CD4-positive, alpha-beta T cell treated with Interleukin-12 subunit alpha and Interleukin-12 subunit beta, for 1 hour (primary cell): Measurements from ENCODE around the gene SORCS2.

ENCODE experiments used
- DNase-seq: peaks from one replicate; pipeline ENCODE4 v3.0.0-alpha.2; 2020

SORCS2 gene

DNA sequence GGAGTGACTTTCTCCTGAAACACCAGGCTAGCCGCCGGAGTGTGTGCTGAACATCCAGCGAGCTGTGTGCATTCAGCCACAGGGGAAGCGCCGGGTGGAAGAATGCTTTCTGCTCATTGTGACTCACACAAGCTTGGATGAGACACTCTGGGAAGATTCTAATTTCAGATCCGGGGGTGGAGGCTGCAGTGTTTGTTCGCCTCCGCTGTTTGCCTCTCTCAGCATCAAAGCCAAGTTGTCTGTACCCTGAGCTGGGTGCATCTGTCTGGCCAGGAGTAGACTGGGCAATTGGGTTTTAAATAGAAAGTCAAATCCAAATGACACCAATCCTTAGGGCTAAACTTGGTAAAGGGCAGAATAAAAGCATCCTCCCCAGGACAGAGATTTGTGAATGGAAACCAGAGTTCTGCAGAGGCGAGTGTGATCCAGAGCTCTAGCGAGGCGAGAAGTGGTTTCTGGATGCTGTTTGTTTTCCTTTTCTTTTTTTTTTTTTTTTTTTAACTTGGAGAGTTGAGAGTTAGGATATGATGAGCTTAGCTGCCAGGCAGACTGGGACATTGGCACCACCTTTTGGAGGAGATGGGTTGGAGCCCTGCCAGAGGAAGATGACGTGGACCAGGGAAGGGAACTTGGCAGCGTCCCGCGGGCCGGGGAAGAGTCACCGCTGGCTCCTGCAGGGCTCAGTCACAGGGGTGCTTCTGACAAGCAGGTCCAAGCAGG is 438.4 kb downstream of the SORCS2 start:
- no peak for DNase-seq

DNA sequence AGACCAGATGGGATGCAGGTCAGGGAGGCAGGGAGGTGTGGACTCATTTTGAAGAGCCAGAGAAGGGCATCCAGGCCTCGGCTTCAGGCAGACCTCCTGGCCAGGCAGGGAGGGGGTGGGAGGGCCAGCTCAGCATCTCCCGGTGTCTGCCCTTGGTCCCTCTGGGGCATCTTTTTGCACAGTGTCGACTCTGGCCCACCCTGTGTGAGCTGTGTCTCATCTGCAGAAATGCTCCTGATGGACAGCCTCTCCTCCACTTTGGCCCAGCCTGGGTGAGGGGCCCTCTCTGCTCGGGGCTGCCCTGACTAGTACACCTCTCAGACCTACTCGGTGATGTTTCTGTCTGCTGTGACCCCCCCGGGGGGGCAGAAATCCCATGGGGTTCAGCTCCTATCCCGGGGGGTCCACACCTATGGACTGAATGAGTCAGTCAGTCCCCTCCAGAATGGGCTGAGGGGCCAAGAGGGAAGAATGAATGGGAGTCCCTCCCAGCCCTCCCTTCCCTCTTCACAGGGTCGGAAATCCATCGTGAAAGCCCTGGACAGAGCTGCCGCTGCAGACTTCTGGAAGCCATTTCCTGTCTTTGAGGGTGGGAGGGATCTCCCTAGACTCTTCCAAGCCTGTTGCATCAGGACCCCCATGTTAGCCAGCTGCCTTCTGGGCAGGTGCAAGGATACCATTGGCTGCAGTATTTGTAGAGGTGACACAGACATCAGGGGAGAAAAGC is 439.1 kb downstream of the SORCS2 start:
- DNase-seq, result no peak

DNA sequence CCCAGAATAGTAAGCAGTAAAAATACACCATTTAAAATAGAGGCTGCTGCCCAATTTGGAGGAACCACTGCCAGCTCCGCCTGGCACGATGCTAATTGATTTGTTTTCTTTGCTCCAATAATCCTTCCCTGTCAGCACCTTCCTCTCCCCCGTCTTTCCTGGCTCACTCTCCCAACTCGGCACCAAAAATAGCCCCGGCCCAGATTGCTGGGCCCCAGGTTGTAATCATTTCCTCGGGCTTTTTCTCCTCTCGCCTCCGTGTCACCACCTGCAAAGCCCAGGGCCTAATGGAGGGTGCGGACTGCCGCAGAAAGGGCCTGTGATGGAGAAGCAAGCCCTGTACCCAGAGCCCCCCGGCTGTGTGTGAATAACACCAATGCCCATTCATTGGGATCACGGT is 440.0 kb downstream of the SORCS2 start:
- DNase-seq, result no peak

DNA sequence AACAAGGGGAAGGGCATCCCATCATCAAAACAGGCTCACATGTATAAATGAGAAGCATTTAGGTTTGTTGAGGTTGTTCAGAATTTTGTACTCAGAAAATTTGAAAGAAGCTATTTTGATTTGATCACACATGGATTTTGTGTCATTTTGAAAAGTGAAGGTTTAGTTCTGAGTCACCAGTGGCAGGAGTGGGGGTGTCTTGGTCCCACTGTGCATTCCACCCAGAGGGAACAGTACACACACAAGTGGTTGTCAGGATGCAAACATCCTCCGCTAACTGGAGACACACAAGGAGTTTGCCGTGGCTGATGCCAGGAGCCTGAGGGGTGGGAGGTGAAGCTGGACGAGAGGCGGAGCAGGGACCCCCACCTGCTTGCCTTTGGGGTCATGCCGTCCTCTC is 440.6 kb downstream of the SORCS2 start:
- DNase-seq, result no peak

DNA sequence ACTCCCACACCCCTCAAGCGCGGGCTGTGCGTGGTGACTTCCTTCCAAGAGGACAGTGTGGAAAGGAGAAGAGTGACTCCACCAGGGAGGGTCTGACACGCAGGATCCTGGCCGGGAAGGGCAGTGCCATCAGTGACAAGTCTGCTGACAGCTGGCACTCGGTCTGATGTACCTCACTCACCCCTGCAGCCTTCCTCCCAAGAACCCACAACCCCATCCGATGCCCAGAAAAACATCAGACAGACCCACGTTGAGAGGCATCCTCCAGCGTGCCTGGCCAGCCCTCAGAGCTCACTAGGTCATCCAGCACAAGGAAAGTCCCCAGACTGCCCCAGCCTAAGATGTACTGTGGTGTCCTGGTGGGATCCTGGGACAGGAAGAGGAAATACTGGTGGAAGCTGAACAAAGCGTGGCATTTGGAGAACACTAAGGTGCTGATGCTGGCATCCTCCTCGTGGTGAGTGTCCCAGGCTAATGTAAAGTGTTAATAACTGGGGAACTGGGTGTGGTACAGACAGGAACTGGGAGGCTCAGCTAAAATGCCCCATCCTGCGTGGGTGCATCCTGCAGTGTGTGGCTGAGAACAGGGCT is 442.4 kb downstream of the SORCS2 start:
- no peak for DNase-seq

DNA sequence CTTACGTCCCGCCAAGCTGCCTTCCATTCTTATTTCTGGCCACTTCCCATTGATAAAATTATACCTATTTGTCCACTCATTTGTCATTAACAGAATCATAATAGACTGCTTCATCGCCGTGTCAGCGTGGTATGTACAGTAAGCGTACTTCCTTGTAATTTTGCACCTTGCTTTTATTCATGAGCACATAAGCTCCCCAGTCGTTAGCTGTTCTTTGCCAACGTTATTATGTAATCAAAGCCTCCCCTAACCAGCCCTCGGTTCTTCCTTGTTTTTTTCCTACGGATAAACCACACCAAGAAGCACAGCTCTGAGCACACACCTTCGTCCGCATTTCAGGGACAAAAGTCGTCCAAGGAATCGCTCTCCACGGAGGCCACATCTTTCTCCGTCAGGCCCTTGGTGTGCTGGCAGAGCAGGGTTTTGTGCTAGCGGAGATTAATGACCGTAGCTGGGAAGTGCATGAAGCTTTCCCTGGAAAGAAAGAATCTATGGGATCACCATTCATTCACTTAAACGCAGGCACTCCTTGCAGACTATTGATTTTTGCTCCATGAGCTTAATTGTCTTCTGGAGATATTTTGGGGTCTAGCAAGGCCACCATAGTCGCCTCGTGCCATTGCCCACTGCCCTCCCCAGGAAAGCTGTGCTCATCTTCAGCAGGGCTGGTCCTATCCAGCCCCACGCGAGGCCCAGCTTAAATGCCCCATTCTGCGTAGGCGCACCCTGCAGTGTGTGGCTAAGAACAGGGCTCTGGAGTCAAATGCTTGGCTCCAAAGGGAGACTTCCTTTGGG is 443.3 kb downstream of the SORCS2 start:
- no peak for DNase-seq

DNA sequence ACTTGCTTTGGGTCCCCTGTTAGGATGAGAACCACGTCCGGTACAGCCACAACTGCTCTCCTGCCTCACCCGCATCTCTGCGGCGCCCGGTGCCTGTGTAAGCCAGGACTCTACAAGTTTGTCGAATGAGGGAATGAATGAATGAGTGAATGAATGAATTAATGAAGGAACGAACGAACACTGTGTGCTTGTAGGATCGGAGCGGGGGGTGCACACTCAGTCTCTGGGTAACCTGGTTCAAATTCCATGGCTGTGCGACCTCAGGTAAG is 443.8 kb downstream of the SORCS2 start:
- DNase-seq, result no peak

DNA sequence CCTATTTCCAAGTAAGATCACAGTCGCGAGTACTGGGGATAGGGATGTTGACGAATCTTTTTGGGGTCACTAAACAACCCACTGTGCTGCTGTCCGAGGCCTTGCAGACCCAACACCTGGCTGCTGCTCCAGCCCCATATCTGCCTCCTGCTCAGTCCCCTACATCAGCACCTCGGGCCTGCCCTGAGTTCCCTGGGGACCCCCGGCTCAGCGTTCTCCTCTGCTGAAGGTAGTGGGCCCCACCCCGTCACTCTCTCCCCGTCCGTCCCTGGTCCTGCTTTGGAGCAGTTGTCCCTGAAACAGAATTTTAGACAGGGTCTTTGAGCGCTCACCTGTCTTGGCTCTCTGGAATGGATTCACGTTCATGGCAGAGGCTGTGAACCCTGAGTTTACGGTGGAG is 444.8 kb downstream of the SORCS2 start:
- DNase-seq, result no peak

DNA sequence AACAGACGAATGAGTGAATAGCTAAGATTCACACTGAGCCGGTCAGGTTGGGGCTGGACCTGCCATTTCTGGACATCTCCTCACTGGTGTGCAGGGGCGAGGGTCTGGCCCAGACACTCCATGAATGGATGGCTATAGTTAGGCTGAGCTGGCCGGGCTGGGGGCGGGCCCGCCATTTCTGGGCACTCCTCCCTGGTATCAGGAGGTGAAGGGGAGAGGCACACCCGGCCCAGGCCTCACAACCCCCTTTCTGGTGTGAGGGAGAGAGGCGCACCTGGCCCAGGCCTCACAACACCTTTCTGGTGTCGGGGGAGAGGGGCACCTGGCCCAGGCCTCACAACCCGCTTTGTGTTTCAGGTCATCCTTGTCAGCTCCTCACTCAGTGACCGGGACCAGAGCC is 445.6 kb downstream of the SORCS2 start:
- DNase-seq, result no peak

DNA sequence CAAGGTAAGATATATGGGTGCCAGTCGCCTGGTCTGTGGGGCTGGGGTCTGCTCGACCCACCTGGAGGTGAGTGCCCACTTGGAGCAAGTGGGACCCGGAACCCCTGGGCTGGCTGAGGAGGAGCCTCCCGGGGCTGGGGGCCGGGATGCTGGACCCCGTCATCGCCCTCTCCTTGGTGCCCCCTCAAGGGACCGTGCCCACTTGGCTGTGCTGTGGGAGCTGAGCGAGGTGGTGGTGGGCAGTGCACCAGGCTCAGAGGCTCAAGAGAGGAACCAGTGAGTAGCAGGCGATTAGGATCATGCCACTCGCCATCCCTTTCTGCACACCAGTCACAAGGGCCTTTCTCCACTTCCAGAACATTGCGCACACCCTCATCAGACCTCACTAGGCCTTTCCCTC is 446.2 kb downstream of the SORCS2 start:
- no peak for DNase-seq

DNA sequence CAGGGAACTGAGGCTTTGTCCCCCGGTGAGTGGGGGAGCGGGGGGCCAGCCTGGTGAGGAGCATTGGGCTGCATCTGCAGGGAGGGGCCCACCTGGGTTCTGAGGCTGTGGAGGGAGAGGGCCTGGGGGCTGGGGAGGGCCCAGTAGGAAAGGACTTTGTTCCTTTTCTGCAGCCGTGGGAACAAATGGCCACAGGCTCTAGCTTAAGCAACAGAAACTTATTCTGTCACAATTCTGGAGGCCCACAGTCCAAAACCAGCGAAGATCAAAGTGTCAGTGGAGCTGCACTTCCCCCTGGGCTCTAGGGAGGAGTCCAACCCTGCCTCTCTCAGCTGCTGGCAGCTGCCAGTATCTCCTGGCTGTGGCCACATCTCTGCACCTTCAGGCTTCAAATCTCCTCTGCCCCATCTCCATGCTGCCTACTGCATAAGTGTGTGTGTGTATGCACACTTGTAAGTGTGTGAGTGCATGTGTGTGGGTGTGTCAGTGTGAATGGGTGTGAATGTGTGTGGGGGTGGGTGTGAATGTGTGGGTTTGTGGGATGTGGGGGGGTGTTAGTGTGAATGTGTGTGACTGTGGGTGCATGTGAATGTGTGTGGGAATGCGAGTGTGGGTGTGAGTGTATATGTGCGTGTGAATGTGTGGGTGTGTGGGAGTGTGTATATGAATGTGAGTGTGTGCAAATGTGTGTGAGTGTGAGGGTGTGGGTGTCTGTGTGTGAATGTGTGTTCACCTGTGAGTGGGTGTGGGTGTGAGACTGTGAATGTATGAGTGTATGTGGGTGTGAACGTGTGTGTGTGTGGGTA is 446.8 kb downstream of the SORCS2 start:
- peak; percentile 9 for DNase-seq

DNA sequence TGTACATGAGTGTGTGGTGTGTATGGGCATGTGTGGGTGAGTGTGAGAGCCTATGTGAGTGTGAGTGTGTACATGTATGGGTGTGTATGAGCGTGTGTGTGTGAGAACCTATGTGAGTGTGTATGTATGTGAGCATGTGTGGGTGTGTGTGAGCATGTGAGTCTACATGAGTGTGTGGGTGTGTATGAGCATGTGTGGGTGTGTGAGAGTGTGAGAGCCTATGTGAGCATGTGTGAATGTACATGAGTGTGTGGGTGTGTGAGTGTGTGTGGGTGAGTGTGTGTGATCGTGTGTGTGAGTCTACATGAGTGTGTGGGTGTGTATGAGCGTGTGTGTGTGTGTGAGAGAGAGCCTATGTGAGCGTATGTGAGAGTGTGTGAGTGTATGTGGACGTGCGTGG is 447.8 kb downstream of the SORCS2 start:
- DNase-seq, result no peak

DNA sequence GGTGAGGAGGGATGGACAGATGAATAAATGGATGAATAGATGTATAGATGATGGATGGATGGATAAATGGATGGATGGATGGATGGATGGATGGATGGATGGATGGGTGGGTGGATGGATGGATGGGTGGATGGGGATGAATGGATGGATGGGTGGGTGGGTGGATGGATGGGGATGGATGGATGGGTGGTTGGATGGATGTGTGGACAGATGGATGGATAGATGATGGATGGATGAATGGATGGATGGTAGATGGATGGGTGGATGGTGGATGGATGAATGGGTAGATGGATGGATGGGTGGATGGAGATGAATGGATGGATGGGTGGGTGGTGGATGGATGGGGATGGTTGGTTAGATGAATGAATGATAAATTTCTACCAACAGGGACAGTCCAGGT is 449.4 kb downstream of the SORCS2 start:
- no peak for DNase-seq

DNA sequence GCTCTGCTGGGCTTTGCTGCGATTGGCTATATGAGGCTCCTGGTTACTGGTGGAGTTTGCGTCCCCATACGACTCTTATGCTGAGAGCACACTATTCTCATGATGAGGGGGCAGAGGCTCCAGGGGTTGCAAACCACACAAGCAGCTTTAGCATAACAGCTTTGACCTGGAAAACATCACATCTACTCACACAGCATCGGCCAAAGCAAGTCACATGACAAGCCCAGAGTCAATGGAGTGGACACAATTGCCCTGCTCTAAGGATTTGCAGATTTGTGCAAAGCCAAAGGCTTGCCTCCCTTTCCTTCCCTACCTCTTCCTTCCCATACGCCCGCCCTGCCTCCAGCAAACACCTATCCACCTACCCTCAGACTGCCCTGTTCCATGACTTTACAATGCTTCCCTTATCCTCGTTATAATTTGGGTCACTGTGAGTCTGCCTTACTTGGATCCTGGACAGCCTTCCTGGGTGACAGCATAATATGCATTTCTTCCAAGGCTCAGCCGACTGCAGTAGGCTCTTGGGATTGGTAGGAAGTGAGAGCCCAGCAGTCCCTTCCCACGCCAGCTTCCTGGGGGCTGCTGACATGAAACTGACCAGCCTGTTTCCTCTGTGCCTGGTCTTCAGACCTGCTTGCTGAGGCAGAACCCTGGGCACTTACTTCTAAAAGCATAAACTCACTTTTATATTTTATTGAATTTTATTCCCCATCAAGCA is 450.6 kb downstream of the SORCS2 start:
- DNase-seq, result no peak

DNA sequence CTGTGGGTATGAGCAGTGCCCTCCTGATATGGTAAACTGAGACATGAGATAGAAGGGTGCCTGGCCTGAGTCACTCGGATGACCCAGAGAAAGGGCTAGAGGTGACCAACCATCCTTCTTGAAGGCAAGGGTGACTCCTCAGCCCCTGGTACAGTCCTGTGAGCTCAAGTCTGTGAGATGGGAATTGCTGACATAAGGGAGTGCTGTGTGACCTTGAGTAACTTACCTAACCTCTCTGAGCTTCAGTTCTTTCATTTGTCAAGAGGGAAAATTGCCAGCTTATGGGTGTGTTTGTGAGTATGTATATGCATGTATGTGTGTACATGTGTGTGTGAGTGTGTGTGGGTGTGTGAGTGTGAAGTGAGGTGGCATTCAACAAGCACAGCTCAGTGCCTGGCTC is 452.8 kb downstream of the SORCS2 start:
- no peak for DNase-seq

DNA sequence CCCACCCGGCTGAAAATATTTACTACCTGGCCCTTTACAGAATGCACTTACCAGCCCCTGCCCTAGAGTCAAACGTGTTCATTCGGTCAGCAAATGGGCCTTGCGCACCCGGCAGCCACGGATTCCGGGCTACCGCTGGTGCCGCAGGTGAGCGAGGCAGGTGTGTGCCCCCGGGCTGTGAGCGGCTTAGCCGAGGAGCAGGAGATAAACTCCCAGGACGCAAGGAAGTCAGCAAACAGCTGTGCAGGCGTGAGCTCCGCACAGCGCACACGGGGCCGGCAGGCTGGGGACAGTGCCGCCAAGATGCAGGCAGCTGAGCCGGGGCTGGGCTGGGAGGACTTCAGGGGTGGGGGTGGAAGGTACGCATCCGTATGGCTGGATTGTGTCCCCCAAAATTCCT is 453.6 kb downstream of the SORCS2 start:
- DNase-seq, result no peak

DNA sequence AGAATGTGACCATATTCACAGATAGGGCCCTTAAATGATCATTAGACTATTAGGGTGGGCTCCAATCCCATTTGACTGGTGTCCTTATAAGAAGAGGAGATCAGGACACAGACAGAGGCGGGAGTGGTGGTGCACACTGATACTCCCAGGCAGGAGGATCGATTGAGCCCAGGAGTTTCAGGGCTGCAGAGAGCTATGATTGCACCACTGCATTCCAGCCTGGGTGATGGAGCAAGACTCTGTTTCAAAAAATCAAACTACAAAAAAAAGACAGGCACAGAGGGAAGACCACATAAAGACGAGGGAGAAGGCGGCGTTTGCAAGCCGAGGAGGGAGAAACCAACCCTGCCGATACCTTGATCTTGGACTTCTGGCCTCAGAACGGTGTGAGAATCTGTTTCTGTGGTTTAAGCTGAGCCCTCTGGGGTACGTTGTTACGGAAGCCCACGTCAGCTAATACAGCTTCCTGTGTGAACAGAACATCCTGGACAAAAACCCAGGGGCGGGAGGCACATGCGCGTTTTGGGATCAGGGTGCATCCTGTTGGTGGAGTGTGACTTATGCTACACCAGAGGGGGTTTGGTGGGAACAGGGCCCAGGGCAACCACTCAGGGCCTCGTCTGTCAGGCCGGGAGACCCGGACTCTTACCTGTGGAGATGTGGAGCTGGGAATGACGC is 454.2 kb downstream of the SORCS2 start:
- peak; percentile 29 for DNase-seq

DNA sequence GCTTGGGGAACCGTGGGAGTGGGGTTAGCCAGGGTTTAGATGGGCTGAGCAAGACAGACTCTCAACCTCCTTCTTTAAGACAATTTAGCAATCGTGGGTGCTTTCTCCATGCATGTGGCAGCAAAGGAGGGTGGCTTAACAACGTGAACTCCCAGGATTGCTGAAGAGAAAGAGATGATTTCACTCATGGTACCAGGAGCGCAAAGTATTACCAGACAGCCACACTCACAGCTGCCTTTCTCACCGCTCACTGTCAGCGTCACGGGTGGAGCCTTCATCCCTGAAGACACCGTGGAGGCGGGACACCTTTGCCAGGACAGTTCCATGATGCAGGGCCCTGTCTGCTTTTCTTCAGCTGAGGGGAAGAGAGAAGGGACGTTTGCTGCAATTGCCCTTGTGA is 454.8 kb downstream of the SORCS2 start:
- DNase-seq, result no peak

DNA sequence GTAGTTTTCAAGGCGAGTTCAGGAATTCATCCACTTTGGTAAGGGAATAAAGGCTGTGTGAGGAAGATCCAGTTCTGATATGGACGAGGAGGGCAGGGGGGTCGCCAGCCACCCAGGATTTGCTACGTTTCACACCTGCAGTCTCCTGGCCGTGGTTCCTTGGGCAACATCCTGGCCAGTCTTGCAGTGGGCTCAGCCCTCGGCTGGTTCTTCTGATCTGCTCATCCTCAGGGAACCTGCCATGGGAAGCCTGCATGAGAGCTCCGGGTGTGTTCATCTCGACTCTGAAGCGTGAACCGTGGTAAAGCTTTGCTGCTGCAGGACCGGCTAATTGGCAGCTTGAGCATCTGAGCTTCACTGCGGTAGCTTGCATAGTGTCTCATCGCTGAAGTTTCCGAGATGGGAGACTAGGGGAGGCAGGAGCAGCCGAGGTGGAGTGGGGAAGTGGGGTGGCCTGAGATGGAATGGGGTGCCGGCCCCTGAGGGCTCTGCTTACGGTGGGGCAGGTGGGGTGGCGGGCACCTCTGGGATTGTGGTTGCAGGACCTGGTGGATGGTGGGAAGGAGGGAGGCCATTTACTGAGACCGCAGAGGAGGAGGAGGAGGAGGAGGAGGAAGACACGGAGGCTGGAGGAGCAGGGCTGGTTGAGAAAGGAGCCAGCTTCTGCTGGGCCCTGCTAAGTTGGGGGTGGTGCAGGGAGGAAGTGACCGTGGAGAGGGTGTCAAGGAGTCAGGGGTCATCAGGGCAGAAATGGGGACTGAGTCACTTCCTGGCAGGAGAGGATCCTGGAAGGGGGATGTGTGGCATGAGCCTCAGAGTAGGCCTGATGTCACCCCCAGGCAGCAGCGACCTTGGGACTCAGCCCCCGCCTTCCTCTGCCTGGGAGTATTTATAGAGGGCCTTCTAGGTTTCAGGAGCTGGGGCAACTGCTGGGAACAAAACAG is 455.5 kb downstream of the SORCS2 start:
- peak; percentile 13 for DNase-seq
